Left forelimb (tissue), 1 donor: Measurements from ENCODE around the gene JAG2.

Experiments used
- DNase-seq: peaks from one replicate; pipeline ENCODE4 v3.0.0-alpha.2; 2018; ENCODE audit warnings: low spot score

Gene JAG2

GRCh38 chr14:105168496-105168978 is at the start of gene JAG2:
TSS of gene JAG2 (minus strand) at chr14:105168776. CDS start at chr14:105168420, 356 bp downstream.
- no peak for DNase-seq

- no peak for DNase-seq
Observed at GRCh38 chr14:105217774-105218173, 49.2 kb upstream of the JAG2 start.

GRCh38 chr14:105216490-105217247 is 48.1 kb upstream of the JAG2 start:
- DNase-seq = no peak

GRCh38 chr14:105215602-105216001 is 47.0 kb upstream of the JAG2 start:
- DNase-seq = no peak

GRCh38 chr14:105214324-105214915 is 45.8 kb upstream of the JAG2 start:
- DNase-seq = no peak

- no peak for DNase-seq
Observed at GRCh38 chr14:105213361-105213760, 44.8 kb upstream of the JAG2 start.

- DNase-seq = no peak
Observed at GRCh38 chr14:105212541-105213300, 44.1 kb upstream of the JAG2 start.

GRCh38 chr14:105211758-105212089 is 43.1 kb upstream of the JAG2 start:
- no peak for DNase-seq

GRCh38 chr14:105211086-105211757 is 42.6 kb upstream of the JAG2 start:
- DNase-seq = no peak

- no peak for DNase-seq
Observed at GRCh38 chr14:105210266-105211025, 41.9 kb upstream of the JAG2 start.

GRCh38 chr14:105209646-105210045 is 41.1 kb upstream of the JAG2 start:
- DNase-seq = no peak

GRCh38 chr14:105209091-105209490 is 40.5 kb upstream of the JAG2 start:
- DNase-seq = no peak

- DNase-seq = no peak
Observed at GRCh38 chr14:105208738-105209075, 40.1 kb upstream of the JAG2 start.

- DNase-seq = no peak
Observed at GRCh38 chr14:105207996-105208737, 39.6 kb upstream of the JAG2 start.

- DNase-seq = no peak
Observed at GRCh38 chr14:105207460-105207901, 38.9 kb upstream of the JAG2 start.

- no peak for DNase-seq
Observed at GRCh38 chr14:105206873-105207272, 38.3 kb upstream of the JAG2 start.

GRCh38 chr14:105205673-105206208 is 37.2 kb upstream of the JAG2 start:
- DNase-seq = no peak

GRCh38 chr14:105204931-105205672 is 36.5 kb upstream of the JAG2 start:
- no peak for DNase-seq

GRCh38 chr14:105204206-105204930 is 35.8 kb upstream of the JAG2 start:
- no peak for DNase-seq
